Parathyroid adenoma (tissue), 2 donors: ENCODE measurements around the gene MPZ.

Experiments
- H2AFZ ChIP-seq: fragments of 300-600 bp; sonication (generic); one replicate; pipeline ENCODE4 v1.7.0; 2017; ENCODE audit warnings: antibody characterized with exemption, mild to moderate bottlenecking
- H3K27ac ChIP-seq: fragments of 300-600 bp; sonication (generic); one replicate; pipeline ENCODE4 v1.7.0; 2017
- H3K27me3 ChIP-seq: fragments of 300-600 bp; sonication (generic); one replicate; pipeline ENCODE4 v1.7.0; 2017; ENCODE audit warnings: low read length; ENCODE audit not compliant: control insufficient read depth, insufficient read depth
- H3K36me3 ChIP-seq: fragments of 300-600 bp; sonication (generic); one replicate; pipeline ENCODE4 v1.7.0; 2017; ENCODE audit warnings: low read length; ENCODE audit not compliant: control insufficient read depth, insufficient read depth
- H3K4me1 ChIP-seq: fragments of 300-600 bp; sonication (generic); one replicate; pipeline ENCODE4 v1.7.0; 2017; ENCODE audit warnings: control low read depth
- H3K4me2 ChIP-seq: fragments of 300-600 bp; sonication (generic); one replicate; pipeline ENCODE4 v1.7.0; 2017; ENCODE audit warnings: low read length
- H3K4me3 ChIP-seq: fragments of 300-600 bp; sonication (generic); one replicate; pipeline ENCODE4 v1.7.0; 2017; ENCODE audit warnings: low read depth, low read length
- H3K79me2 ChIP-seq: fragments of 300-600 bp; sonication (generic); one replicate; pipeline ENCODE4 v1.7.0; 2017; ENCODE audit warnings: control low read depth
- H3K9ac ChIP-seq: fragments of 300-600 bp; sonication (generic); one replicate; pipeline ENCODE4 v1.7.0; 2017; ENCODE audit warnings: mild to moderate bottlenecking
- H3K9me3 ChIP-seq: fragments of 300-600 bp; sonication (generic); one replicate; pipeline ENCODE4 v1.7.0; 2017; ENCODE audit warnings: low read length; ENCODE audit not compliant: control insufficient read depth
- CTCF ChIP-seq: fragments of 300-600 bp; sonication (generic); IDR thresholded peaks from one replicate; pipeline ENCODE4 v1.7.0; 2017; ENCODE audit warnings: antibody characterized with exemption, mild to moderate bottlenecking
- donor health status: primary hyperparathyroidism.

MPZ gene

GRCh38 chr1:161342821-161343220 is 33.1 kb upstream of the MPZ start:
- H2AFZ ChIP-seq, result no peak overlapping the region
- H3K4me3 ChIP-seq, result no peak overlapping the region
- H3K79me2 ChIP-seq, result peaks cover 2% of the 10 kb centered on the region
- TF ChIP-seq CTCF, result no peak
- H3K36me3 ChIP-seq, result no peaks in the 10 kb centered on the region
- H3K27me3 ChIP-seq, result no peaks in the 10 kb centered on the region
- H3K4me2 ChIP-seq, result no peak overlapping the region
- H3K9ac ChIP-seq, result no peak overlapping the region
- no peak overlapping the region for H3K27ac ChIP-seq
- no peaks in the 10 kb centered on the region for H3K9me3 ChIP-seq
- H3K4me1 ChIP-seq, result no peaks in the 10 kb centered on the region

- Histone ChIP-seq H3K36me3 (no peaks in the 10 kb centered on the region), H3K4me3 (no peak overlapping the region), H2AFZ (no peak overlapping the region), H3K4me1 (no peaks in the 10 kb centered on the region), H3K4me2 (no peak overlapping the region), H3K9me3 (no peaks in the 10 kb centered on the region), H3K27me3 (no peaks in the 10 kb centered on the region), H3K9ac (no peak overlapping the region), H3K79me2 (peaks cover 2% of the 10 kb centered on the region), H3K27ac (no peak overlapping the region)
- no peak for TF ChIP-seq CTCF
Measured at GRCh38 chr1:161342177-161342576, 32.4 kb upstream of the MPZ start.

- no peak for TF ChIP-seq CTCF
- Histone ChIP-seq H3K27ac (no peak overlapping the region), H3K27me3 (no peaks in the 10 kb centered on the region), H3K4me2 (no peak overlapping the region), H3K9me3 (no peaks in the 10 kb centered on the region), H3K79me2 (no peaks in the 10 kb centered on the region), H3K4me1 (no peaks in the 10 kb centered on the region), H3K4me3 (no peak overlapping the region), H3K36me3 (no peaks in the 10 kb centered on the region), H2AFZ (no peak overlapping the region), H3K9ac (no peak overlapping the region)
Measured at GRCh38 chr1:161335796-161336195, 26.0 kb upstream of the MPZ start.

GRCh38 chr1:161333166-161333565 is 23.4 kb upstream of the MPZ start:
- H3K4me2 ChIP-seq, result no peak overlapping the region
- H2AFZ ChIP-seq, result no peak overlapping the region
- no peaks in the 10 kb centered on the region for H3K36me3 ChIP-seq
- H3K79me2 ChIP-seq, result no peaks in the 10 kb centered on the region
- H3K4me3 ChIP-seq, result no peak overlapping the region
- H3K27me3 ChIP-seq, result no peaks in the 10 kb centered on the region
- H3K27ac ChIP-seq, result no peak overlapping the region
- H3K9ac ChIP-seq, result no peak overlapping the region
- no peak for TF ChIP-seq CTCF
- no peaks in the 10 kb centered on the region for H3K4me1 ChIP-seq
- H3K9me3 ChIP-seq, result no peaks in the 10 kb centered on the region

- no peak overlapping the region for H3K4me3 ChIP-seq
- TF ChIP-seq CTCF, result no peak
- H3K27ac ChIP-seq, result no peak overlapping the region
- no peaks in the 10 kb centered on the region for H3K36me3 ChIP-seq
- no peaks in the 10 kb centered on the region for H3K9me3 ChIP-seq
- no peak overlapping the region for H2AFZ ChIP-seq
- no peaks in the 10 kb centered on the region for H3K27me3 ChIP-seq
- H3K4me2 ChIP-seq, result no peak overlapping the region
- no peaks in the 10 kb centered on the region for H3K4me1 ChIP-seq
- H3K79me2 ChIP-seq, result no peaks in the 10 kb centered on the region
- no peak overlapping the region for H3K9ac ChIP-seq
Measured at GRCh38 chr1:161330346-161330745, 20.6 kb upstream of the MPZ start.
